H9 (cell line): ENCODE data around the gene IL1RN. TPM values are rescaled to one million over a fixed set of nuclear protein-coding genes. Genes with fewer than 3 reads are reported as not detected.

Source experiments
- DNase-seq: peaks from one replicate; pipeline ENCODE4 v3.0.0-alpha.2; 2017
- H2AFZ ChIP-seq: one replicate; pipeline ENCODE4 v1.6.1; 2013; ENCODE audit warnings: mild to moderate bottlenecking, low read length, control low read depth, moderate library complexity
- H2AK5ac ChIP-seq: 2 replicates; pipeline ENCODE4 v1.6.1; 2013; ENCODE audit warnings: low read length, control low read depth, mixed read lengths; ENCODE audit not compliant: insufficient read length
- H2BK120ac ChIP-seq: one replicate; pipeline ENCODE4 v1.6.1; 2013; ENCODE audit warnings: low read depth, mild to moderate bottlenecking, low read length, control low read depth, inconsistent platforms; ENCODE audit not compliant: poor library complexity, severe bottlenecking
- H2BK12ac ChIP-seq: 2 replicates; pipeline ENCODE4 v1.6.1; 2013; ENCODE audit warnings: low read length, control low read depth, mixed read lengths, low read depth; ENCODE audit not compliant: insufficient read length
- H2BK15ac ChIP-seq: 2 replicates; pipeline ENCODE4 v1.6.1; 2013; ENCODE audit warnings: low read depth, low read length, control low read depth
- H2BK20ac ChIP-seq: one replicate; pipeline ENCODE4 v1.6.1; 2013; ENCODE audit warnings: low read depth, mild to moderate bottlenecking, low read length, control low read depth, inconsistent platforms; ENCODE audit not compliant: poor library complexity, severe bottlenecking
- H2BK5ac ChIP-seq: 2 replicates; pipeline ENCODE4 v1.6.1; 2013; ENCODE audit warnings: low read length, control low read depth, mixed read lengths; ENCODE audit not compliant: insufficient read length
- H3K14ac ChIP-seq: 2 replicates; pipeline ENCODE4 v1.6.1; 2013; ENCODE audit warnings: low read length, control low read depth; ENCODE audit not compliant: insufficient read depth
- H3K18ac ChIP-seq: 2 replicates; pipeline ENCODE4 v1.6.1; 2013; ENCODE audit warnings: low read depth, mild to moderate bottlenecking, mixed read lengths, low read length, control low read depth; ENCODE audit not compliant: insufficient read length
- H3K23ac ChIP-seq: 2 replicates; pipeline ENCODE4 v1.6.1; 2013; ENCODE audit warnings: low read length, control low read depth, mixed read lengths, low read depth; ENCODE audit not compliant: insufficient read length
- H3K23me2 ChIP-seq: 2 replicates; pipeline ENCODE4 v1.6.1; 2013; ENCODE audit warnings: low read depth, mild to moderate bottlenecking, mixed read lengths, low read length, control low read depth; ENCODE audit not compliant: insufficient read length, poor library complexity, severe bottlenecking
- H3K27ac ChIP-seq: 2 replicates; pipeline ENCODE4 v1.5.1; 2013; ENCODE audit warnings: low read length, control low read depth, mixed read lengths, low read depth; ENCODE audit not compliant: insufficient read length
- H3K27me3 ChIP-seq: 2 replicates; pipeline ENCODE4 v1.6.1; 2013; ENCODE audit warnings: low read length, control low read depth, inconsistent platforms; ENCODE audit not compliant: insufficient read depth
- H3K4ac ChIP-seq: 2 replicates; pipeline ENCODE4 v1.6.1; 2013; ENCODE audit warnings: low read depth, mild to moderate bottlenecking, control low read depth, inconsistent platforms, low read length, moderate library complexity
- H3K4me1 ChIP-seq: 2 replicates; pipeline ENCODE4 v1.6.1; 2013; ENCODE audit warnings: low read length, control low read depth, inconsistent platforms; ENCODE audit not compliant: insufficient read depth
- H3K4me2 ChIP-seq: 2 replicates; pipeline ENCODE4 v1.6.1; 2013; ENCODE audit warnings: low read length, control low read depth, mixed read lengths; ENCODE audit not compliant: insufficient read length, insufficient read depth
- H3K56ac ChIP-seq: 2 replicates; pipeline ENCODE4 v1.6.1; 2013; ENCODE audit warnings: low read depth, mild to moderate bottlenecking, mixed read lengths, low read length, control low read depth; ENCODE audit not compliant: insufficient read length
- H3K79me1 ChIP-seq: 2 replicates; pipeline ENCODE4 v1.6.1; 2013; ENCODE audit warnings: low read depth, mild to moderate bottlenecking, moderate library complexity, low read length, control low read depth, inconsistent platforms; ENCODE audit not compliant: insufficient read depth, poor library complexity, severe bottlenecking
- H3K79me2 ChIP-seq: 2 replicates; pipeline ENCODE4 v1.6.1; 2013; ENCODE audit warnings: low read length, control low read depth, inconsistent platforms; ENCODE audit not compliant: insufficient read depth
- H3K9ac ChIP-seq: 2 replicates; pipeline ENCODE4 v1.6.1; 2013; ENCODE audit warnings: low read length, control low read depth, mixed read lengths; ENCODE audit not compliant: insufficient read length; ENCODE audit errors: extremely low read depth
- H3K9me3 ChIP-seq: one replicate; pipeline ENCODE4 v1.6.1; 2013; ENCODE audit warnings: low read depth, low read length, inconsistent platforms; ENCODE audit not compliant: control insufficient read depth
- H3T11ph ChIP-seq: one replicate; pipeline ENCODE4 v1.6.1; 2013; ENCODE audit warnings: mild to moderate bottlenecking, low read length, control low read depth, inconsistent platforms
- H4K20me1 ChIP-seq: one replicate; pipeline ENCODE4 v1.6.1; 2013; ENCODE audit not compliant: control insufficient read depth, insufficient read length, insufficient read depth
- H4K5ac ChIP-seq: 2 replicates; pipeline ENCODE4 v1.6.1; 2013; ENCODE audit warnings: low read depth, mild to moderate bottlenecking, mixed read lengths, low read length, control low read depth; ENCODE audit not compliant: insufficient read length
- H4K8ac ChIP-seq: replicated peaks from 2 replicates; pipeline ENCODE4 v1.6.1; 2013; ENCODE audit warnings: low read length, control low read depth, mixed read lengths, low read depth; ENCODE audit not compliant: insufficient read length
- H4K91ac ChIP-seq: 2 replicates; pipeline ENCODE4 v1.6.1; 2013; ENCODE audit warnings: low read depth, mild to moderate bottlenecking, moderate library complexity, mixed read lengths, low read length, control low read depth; ENCODE audit not compliant: insufficient read length
- H3K27ac Mint-ChIP-seq, 3 experiments: 2 replicates in 2 of 3; 3 replicates in 1 of 3; pipeline ENCODE4 v1.8.0; 2020 to 2021; ENCODE audit warnings: mixed read lengths in 3 of 3, mild to moderate bottlenecking in 1 of 3, moderate library complexity in 1 of 3
- H3K27me3 Mint-ChIP-seq: 2 replicates; pipeline ENCODE4 v1.8.0; 2021; ENCODE audit warnings: low read depth, mild to moderate bottlenecking, moderate library complexity, mixed read lengths
- H3K36me3 Mint-ChIP-seq, 3 experiments: 2 replicates in 2 of 3; 3 replicates in 1 of 3; pipeline ENCODE4 v1.8.0; 2020 to 2021; ENCODE audit warnings: low read depth in 3 of 3, mixed read lengths in 3 of 3; ENCODE audit not compliant: insufficient read depth in 1 of 3
- H3K4me1 Mint-ChIP-seq, 2 experiments: 2 replicates each; pipeline ENCODE4 v1.8.0; 2020; ENCODE audit warnings: mixed read lengths in 2 of 2
- H3K4me3 Mint-ChIP-seq, 2 experiments: 2 replicates in 1 of 2; 3 replicates in 1 of 2; pipeline ENCODE4 v1.8.0; 2020 to 2021; ENCODE audit warnings: mild to moderate bottlenecking in 2 of 2, mixed read lengths in 2 of 2, moderate library complexity in 1 of 2
- H3K9me3 Mint-ChIP-seq, 2 experiments: 2 replicates in 1 of 2; 3 replicates in 1 of 2; pipeline ENCODE4 v1.8.0; 2020; ENCODE audit warnings: mild to moderate bottlenecking in 2 of 2, mixed read lengths in 2 of 2, moderate library complexity in 1 of 2
- WGBS: extraction: QIAGEN DNeasy Blood & Tissue Kit; methylation state at CpG from one replicate; pipeline ENCODE4 v1.1.7; 2013; ENCODE audit warnings: missing lambda C conversion rate, low lambda C conversion rate, mixed read lengths; ENCODE audit not compliant: insufficient read length; ENCODE audit errors: extremely low coverage; 5-methylcytosine and 5-hydroxymethylcytosine counted together
- total RNA-seq: library from RNA; stranded (reverse); gene quantifications from 2 replicates; pipeline ENCODE4 v1.2.1, GENCODE V29; 2021
- TF ChIP-seq, protein P1 (sequence below): fragments of 200-600 bp; sonication (generic); conservative IDR thresholded peaks from 3 replicates; pipeline ENCODE4 v1.8.0; 2021; ENCODE audit warnings: antibody characterized with exemption, mild to moderate bottlenecking

IL1RN gene
- total RNA-seq, 1 experiment from 2014 or later: not detected

DNA sequence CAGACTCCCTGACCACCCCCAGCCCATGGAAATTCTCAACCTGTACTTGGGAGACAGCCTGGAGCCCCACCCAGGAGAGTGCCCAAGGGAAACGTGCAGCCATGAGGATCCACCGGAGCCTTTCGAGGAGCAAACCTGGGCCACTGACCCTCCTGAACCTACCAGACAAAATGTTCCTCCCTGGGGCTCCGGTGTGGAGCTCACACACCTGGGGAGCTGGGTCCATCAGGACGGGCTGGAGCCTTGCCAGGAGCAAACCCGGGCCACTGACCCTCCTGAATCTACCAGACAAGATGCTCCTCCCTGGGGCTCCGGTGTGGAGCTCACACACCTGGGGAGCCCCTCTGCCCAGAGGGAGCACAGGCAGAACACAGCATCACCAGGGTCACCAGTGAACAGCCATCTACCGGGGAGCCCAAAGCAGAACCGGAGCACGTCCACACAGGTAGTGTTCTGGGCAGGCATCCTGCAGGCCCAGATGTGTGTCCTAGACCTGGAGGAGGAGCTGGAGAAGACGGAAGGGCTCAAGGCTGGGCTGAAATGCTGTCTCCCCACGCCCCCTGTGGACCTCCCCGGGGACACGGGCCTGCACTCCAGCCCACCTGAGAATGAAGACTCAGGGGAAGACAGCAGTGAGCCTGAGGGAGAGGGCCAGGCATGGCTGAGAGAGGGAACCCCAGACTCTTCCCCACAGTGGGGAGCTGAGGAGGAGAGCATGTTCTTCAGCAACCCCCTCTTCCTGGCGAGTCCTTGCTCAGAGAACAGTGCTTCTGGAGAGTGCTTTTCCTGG, 55.3 kb downstream of the IL1RN start:
- Histone ChIP-seq H3K56ac (no peak overlapping the region), H3K9ac (no peak overlapping the region)
- TF ChIP-seq, protein P1, sequence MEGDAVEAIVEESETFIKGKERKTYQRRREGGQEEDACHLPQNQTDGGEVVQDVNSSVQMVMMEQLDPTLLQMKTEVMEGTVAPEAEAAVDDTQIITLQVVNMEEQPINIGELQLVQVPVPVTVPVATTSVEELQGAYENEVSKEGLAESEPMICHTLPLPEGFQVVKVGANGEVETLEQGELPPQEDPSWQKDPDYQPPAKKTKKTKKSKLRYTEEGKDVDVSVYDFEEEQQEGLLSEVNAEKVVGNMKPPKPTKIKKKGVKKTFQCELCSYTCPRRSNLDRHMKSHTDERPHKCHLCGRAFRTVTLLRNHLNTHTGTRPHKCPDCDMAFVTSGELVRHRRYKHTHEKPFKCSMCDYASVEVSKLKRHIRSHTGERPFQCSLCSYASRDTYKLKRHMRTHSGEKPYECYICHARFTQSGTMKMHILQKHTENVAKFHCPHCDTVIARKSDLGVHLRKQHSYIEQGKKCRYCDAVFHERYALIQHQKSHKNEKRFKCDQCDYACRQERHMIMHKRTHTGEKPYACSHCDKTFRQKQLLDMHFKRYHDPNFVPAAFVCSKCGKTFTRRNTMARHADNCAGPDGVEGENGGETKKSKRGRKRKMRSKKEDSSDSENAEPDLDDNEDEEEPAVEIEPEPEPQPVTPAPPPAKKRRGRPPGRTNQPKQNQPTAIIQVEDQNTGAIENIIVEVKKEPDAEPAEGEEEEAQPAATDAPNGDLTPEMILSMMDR: no peak

More for the DNA sequence above, 55.3 kb downstream of the IL1RN start:
- Mint-ChIP-seq H3K4me1 (peaks cover 11 to 12% of the 10 kb centered on the region in 2 experiments), H3K36me3 (no peaks in the 10 kb centered on the region; a peak in 1 of 7 replicates), H3K9me3 (no peaks in the 10 kb centered on the region), H3K4me3 (no peak overlapping the region), H3K27me3 (peaks cover 9% of the 10 kb centered on the region), H3K27ac (no peak overlapping the region)
- no peaks in the 10 kb centered on the region for H3K27me3 ChIP-seq
- no peak overlapping the region for H2BK120ac ChIP-seq
- no CpG with 5 or more reads among the region's 15 CpGs for WGBS
- H2BK20ac ChIP-seq: no peak overlapping the region
- H3K9me3 ChIP-seq: no peaks in the 10 kb centered on the region
- H3K23me2 ChIP-seq: no peaks in the 10 kb centered on the region
- no peak for DNase-seq
- no peak overlapping the region for H2BK5ac ChIP-seq
- no peaks in the 10 kb centered on the region for H3K79me2 ChIP-seq
- H3K4me1 ChIP-seq: no peaks in the 10 kb centered on the region; the same call in 1 of the 2 replicates
- H3K14ac ChIP-seq: no peak overlapping the region
- no peak overlapping the region for H2BK15ac ChIP-seq
- H3K79me1 ChIP-seq: no peaks in the 10 kb centered on the region
- no peak overlapping the region for H3K18ac ChIP-seq
- H4K91ac ChIP-seq: no peak overlapping the region
- H4K8ac ChIP-seq: no peak overlapping the region
- H4K5ac ChIP-seq: no peak overlapping the region
- H3K4me2 ChIP-seq: no peak overlapping the region
- no peak overlapping the region for H3K27ac ChIP-seq
- no peak overlapping the region for H2BK12ac ChIP-seq
- H3K4ac ChIP-seq: no peak overlapping the region
- H3K23ac ChIP-seq: no peak overlapping the region
- H2AFZ ChIP-seq: no peak overlapping the region
- H4K20me1 ChIP-seq: no peaks in the 10 kb centered on the region
- H2AK5ac ChIP-seq: no peak overlapping the region
- no peak overlapping the region for H3T11ph ChIP-seq
